SK-N-DZ (cell line): Measurements from ENCODE around the gene RHOA.
"Not testable (repeated sequence)": the region's sequence is repeated elsewhere in the genome, so short reads cannot be mapped to it uniquely, and the experiment has no call there.

ENCODE experiments used
- DNase-seq: peaks from one replicate; pipeline ENCODE4 v3.0.0-alpha.2; 2015; ENCODE audit warnings: low spot score

The RHOA gene

DNA sequence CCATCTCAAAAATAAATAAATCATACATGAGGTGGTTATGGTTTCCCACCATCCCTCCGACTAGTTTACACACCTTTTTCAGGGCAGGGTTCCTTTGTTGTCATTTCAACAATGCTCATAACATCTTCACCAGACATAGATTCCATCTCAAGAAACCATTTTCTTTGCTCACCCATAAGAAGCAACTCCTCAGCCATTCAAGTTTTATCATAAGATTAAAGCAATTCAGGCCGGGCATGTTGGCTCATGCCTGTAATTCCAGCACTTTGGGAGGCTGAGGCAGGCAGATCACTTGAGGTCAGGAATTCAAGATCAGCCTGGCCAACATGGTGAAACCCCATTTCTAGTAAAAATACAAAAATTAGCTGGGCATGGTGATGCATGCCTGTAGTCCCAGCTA is 83.4 kb downstream of the RHOA start:
- DNase-seq, result not testable (repeated sequence)

DNA sequence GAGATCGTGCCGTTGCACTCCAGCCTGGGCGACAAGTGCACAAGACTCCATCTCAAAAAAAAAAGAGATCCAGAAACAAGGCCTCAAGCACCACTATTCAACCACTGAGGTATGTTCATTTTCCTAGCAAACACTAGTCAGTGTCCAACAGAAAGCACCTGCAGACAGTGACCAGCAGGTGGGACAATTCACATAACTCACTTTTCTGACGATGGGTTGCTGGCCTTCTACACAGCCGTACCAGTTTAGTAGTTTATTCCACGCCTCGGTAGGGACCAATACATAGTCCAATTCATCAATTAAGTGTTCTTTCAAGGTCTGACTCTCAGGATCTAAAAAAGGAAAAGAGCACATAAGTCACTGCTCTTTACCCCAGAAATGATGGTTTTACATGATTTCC is 84.3 kb downstream of the RHOA start:
- no peak for DNase-seq

DNA sequence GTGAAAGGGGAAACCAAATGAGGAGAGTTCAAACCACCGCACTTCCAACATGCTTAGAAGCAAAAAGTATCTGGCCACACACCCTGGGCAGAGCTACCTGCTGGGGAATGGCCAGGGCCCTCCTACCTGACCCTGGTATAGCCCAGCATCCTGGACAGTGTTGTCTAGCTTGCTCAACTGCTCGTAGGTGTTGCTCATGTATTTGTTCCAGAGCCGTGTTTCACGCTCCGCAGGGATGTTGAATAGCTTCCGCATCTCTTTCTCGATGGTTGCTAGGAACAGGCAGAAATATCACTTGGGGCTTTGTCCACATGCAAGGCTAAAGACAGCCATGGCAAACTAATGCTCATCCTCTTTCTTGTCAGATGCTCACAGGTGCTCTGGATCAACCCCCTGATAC is 87.0 kb downstream of the RHOA start:
- no peak for DNase-seq

DNA sequence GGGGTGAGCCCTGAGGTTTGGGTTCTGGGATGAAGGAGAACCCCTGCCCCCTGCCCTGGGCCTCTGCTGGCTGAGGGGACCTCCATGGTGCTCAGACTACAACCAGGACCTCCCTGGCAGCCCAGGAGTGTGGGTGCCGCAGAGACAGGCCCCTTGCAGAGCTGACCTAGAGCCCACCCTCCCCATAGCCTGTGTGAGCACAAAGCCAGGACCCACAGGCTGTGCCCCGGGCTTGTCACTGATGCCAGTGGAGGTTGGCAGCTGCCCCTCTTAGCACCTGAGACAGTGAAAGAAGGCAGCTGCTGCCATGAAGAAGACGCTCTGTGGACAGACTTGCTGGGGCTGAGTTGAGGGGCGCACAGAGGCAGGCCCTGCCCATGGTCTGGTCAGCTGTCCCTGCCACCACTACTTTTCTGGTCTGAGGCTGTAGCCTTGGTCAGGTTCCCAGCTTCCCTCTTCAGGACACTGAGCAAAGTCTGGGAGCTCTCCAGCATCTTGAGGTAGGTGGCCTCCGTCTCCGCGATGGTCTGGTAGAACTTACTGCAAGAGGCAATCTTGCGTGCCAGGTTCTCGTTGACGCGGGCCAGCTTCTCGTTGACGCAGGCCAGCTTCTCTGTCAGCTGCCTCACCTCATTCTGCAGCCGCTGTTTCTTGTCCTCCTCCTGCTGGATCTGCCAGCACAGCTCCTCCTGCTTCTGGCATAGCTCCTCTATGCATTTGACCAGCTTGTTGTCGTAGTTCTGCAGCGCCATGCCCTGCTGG is 94.9 kb downstream of the RHOA start:
- no peak for DNase-seq

DNA sequence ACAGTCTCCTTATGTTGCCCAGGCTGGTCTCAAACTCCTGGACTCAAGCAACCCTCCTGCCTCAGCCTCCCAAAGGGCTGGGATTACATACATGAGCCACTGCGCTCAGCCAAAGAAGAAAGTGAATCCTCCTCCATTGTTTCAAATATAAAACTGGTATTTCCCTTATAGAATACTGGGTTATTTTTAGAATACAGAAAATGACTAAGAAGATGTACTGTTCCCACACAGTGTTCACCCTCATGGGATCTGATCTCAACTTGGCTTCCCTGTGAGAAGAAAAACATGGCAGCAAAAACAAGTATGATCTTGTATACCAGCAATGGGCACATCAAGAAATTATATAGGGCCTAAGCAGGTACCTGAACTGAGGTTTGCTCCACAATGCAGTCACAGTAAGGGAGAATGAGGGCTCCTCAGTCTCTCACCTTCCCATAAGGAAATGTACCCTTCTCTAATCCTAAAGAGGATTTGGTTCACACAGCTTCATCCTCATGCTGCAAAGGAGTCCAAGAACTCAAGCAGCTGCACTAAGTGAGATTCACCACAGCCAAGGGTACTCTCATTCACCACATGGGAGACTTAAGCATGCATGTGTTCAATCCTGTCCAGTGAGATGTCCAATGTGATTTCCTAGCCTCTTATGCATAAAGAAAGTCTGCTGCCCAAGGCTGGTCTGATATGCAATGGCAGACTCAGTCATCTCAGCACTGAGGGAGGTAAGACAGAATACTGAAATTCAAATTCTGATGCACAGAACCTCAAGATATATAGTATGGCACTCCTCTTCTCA is 97.7 kb downstream of the RHOA start:
- DNase-seq, result no peak

DNA sequence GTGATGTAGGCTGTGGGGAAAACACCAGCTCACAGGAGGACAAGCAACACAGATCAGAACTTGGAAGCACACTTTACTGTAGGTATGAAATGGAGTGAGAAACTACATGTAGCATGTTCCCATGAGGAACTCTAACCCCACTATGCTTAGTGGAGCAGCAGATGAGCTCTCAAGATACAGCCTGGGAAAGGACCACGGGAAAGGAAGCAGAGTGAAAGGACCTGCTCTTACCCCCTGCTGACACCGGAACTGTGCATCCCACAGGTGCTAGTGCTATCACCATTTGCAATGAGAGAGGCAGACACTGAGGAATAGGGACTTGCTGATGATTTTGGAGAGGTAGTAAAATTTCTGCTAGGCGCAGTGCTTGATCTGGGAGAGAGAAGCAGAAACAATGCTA is 100.5 kb downstream of the RHOA start:
- DNase-seq, result no peak

DNA sequence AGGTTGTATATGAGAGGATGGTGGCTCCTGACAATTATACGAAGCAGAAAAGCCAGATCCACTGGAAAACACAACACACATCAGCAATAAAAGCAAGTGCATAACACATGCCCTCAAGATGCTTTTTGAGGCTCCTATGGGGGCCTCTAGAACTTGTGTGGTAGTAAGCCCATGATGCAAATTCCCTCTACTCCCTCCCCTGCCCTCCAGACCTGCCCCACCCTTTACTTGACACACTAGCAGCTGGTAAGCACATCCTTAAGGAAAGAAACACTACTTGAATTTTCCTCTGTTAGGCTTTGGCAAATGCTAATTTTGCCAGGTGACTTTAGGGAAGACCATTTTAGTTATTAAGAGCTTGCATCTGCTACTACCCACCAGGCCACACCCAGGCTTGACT is 101.1 kb downstream of the RHOA start:
- DNase-seq, result no peak
